CD4-positive, alpha-beta memory T cell (primary cell): ENCODE results near the gene SBF1. TPM values are rescaled to one million over a fixed set of nuclear protein-coding genes. Genes with fewer than 3 reads are reported as not detected.

Experiments used
- CTCF ChIA-PET: fragments of 350-600 bp; sonication (Branson Sonifier 250); formaldehyde crosslinking; loops from one replicate; lab custom pipeline; 2021; ENCODE audit warnings: inconsistent platforms; ENCODE audit not compliant: partially characterized antibody; lab: Charles Lee
- POLR2A ChIA-PET: fragments of 350-600 bp; sonication (Branson Sonifier 250); formaldehyde crosslinking; loops from one replicate; lab custom pipeline; 2021; ENCODE audit not compliant: partially characterized antibody; lab: Charles Lee
- DNase-seq, 5 donors: peaks; one replicate each; pipeline versions ENCODE4 v3.0.0 to v3.0.0-alpha.2; 2020 to 2022; ENCODE audit warnings: mixed read lengths in 1 of 5
- H3K27ac ChIP-seq: one replicate; pipeline ENCODE4 v1.7.0; 2013; ENCODE audit warnings: low read depth, low read length
- H3K27me3 ChIP-seq: 2 replicates; pipeline ENCODE4 v1.7.0; 2013; ENCODE audit warnings: mild to moderate bottlenecking, low read length, moderate library complexity; ENCODE audit not compliant: insufficient read depth
- H3K36me3 ChIP-seq: 2 replicates; pipeline ENCODE4 v1.7.0; 2013; ENCODE audit warnings: mild to moderate bottlenecking, low read length, moderate library complexity; ENCODE audit not compliant: insufficient read depth
- H3K4me1 ChIP-seq: 2 replicates; pipeline ENCODE4 v1.7.0; 2013; ENCODE audit warnings: mild to moderate bottlenecking, low read length, moderate library complexity; ENCODE audit not compliant: insufficient read depth
- H3K4me3 ChIP-seq, 2 donors: one replicate each; pipeline ENCODE4 v1.7.0; 2013; ENCODE audit warnings: low read length in 2 of 2, mild to moderate bottlenecking in 1 of 2
- H3K9me3 ChIP-seq, 2 donors: one replicate each; pipeline ENCODE4 v1.7.0; 2013; ENCODE audit warnings: low read length in 2 of 2, control low read depth in 1 of 2; ENCODE audit not compliant: control insufficient read depth in 1 of 2
- H3K27ac Mint-ChIP-seq, 7 donors: one replicate each; pipeline ENCODE4 v1.8.0; 2020 to 2021; ENCODE audit warnings: mixed read lengths in 7 of 7, mild to moderate bottlenecking in 6 of 7, inconsistent platforms in 3 of 7, moderate library complexity in 3 of 7
- H3K27me3 Mint-ChIP-seq, 2 donors: one replicate each; pipeline ENCODE4 v1.8.0; 2020 to 2021; ENCODE audit warnings: mixed read lengths in 2 of 2
- H3K36me3 Mint-ChIP-seq, 2 donors: one replicate each; pipeline ENCODE4 v1.8.0; 2020 to 2021; ENCODE audit warnings: mixed read lengths in 2 of 2, inconsistent platforms in 1 of 2, mild to moderate bottlenecking in 1 of 2
- H3K4me1 Mint-ChIP-seq, 4 donors: one replicate each; pipeline ENCODE4 v1.8.0; 2020 to 2021; ENCODE audit warnings: mixed read lengths in 4 of 4, mild to moderate bottlenecking in 1 of 4
- H3K4me3 Mint-ChIP-seq, 8 donors: one replicate each; pipeline ENCODE4 v1.8.0; 2020 to 2021; ENCODE audit warnings: mixed read lengths in 8 of 8, mild to moderate bottlenecking in 7 of 8, moderate library complexity in 6 of 8, inconsistent platforms in 3 of 8
- H3K9me3 Mint-ChIP-seq, 8 donors: one replicate each; pipeline ENCODE4 v1.8.0; 2020 to 2021; ENCODE audit warnings: mixed read lengths in 8 of 8, mild to moderate bottlenecking in 5 of 8, inconsistent platforms in 3 of 8, moderate library complexity in 1 of 8
- intact Hi-C: fragments of 100-400 bp; cut with micrococcal nuclease; formaldehyde crosslinking; loops from one replicate; pipeline ENCODE4 v1.15.1; 2023
- polyA plus RNA-seq, 2 donors: library from polyadenylated mRNA; unstranded; fragments of 300-500 nt; fragmentation: Illumina TruSeq; gene quantifications; one replicate each; pipeline ENCODE4 v1.2.3, GENCODE V29; 2021
- total RNA-seq, 2 experiments: library from RNA; stranded (reverse); gene quantifications; one replicate each; pipeline ENCODE4 v1.2.3, GENCODE V29; 2021

The SBF1 gene
- total and polyA plus RNA-seq, 4 experiments from 2014 or later: 13.2 to 221 (median 130) TPM

GRCh38 chr22:50432131-50432876 lies 42.5 kb downstream of the SBF1 start:
- POLR2A ChIA-PET: no interaction called here
- no peak for DNase-seq
- intact Hi-C loops: no loop called here

GRCh38 chr22:50425179-50425916 lies 49.5 kb downstream of the SBF1 start:
- ChIA-PET POLR2A (no interaction called here), CTCF (interaction anchor here (0.7 to 3.2 kb wide), 2 partner anchors 72 to 423 kb away, joined by 3 to 11 read pairs; no protein-coding TSS in a partner anchor)
- H3K27ac ChIP-seq: no peak overlapping the region
- intact Hi-C loops: no loop called here
- no peaks in the 10 kb centered on the region for H3K9me3 ChIP-seq
- no peak overlapping the region for H3K4me3 ChIP-seq
- peaks cover 37 to 56% of the 10 kb centered on the region in 2 donors for H3K36me3 Mint-ChIP-seq
- peak overlapping the region in 1 of 8 donors; percentile 39 for H3K4me3 Mint-ChIP-seq
- no peaks in the 10 kb centered on the region for H3K27me3 ChIP-seq
- H3K36me3 ChIP-seq: peaks cover 43% of the 10 kb centered on the region
- no peaks in the 10 kb centered on the region for H3K4me1 ChIP-seq
- no peaks in the 10 kb centered on the region for H3K27me3 Mint-ChIP-seq
- H3K9me3 Mint-ChIP-seq: peaks cover 0 to 2% (median 0%) of the 10 kb centered on the region in 8 donors
- peaks cover 0 to 5% (median 1%) of the 10 kb centered on the region in 4 donors for H3K4me1 Mint-ChIP-seq
- peak overlapping the region in 1 of 7 donors; percentile 5 for H3K27ac Mint-ChIP-seq
- no peak for DNase-seq

More at GRCh38 chr22:50432131-50432876, 42.5 kb downstream of the SBF1 start:
- Histone ChIP-seq H3K36me3 (peaks cover 36% of the 10 kb centered on the region), H3K4me1 (no peaks in the 10 kb centered on the region), H3K9me3 (no peaks in the 10 kb centered on the region), H3K4me3 (no peak overlapping the region), H3K27me3 (no peaks in the 10 kb centered on the region), H3K27ac (no peak overlapping the region)
- peak overlapping the region in 1 of 7 donors; percentile 84 for H3K27ac Mint-ChIP-seq
- H3K27me3 Mint-ChIP-seq: no peaks in the 10 kb centered on the region
- no peak overlapping the region for H3K4me3 Mint-ChIP-seq
- peaks cover 30 to 42% of the 10 kb centered on the region in 2 donors for H3K36me3 Mint-ChIP-seq
- CTCF ChIA-PET: no interaction called here
- H3K4me1 Mint-ChIP-seq: no peaks in the 10 kb centered on the region
- peaks cover 0 to 1% (median 0%) of the 10 kb centered on the region in 8 donors for H3K9me3 Mint-ChIP-seq

- H3K4me3 ChIP-seq: no peak overlapping the region
- H3K27me3 ChIP-seq: no peaks in the 10 kb centered on the region
- ChIA-PET POLR2A (no interaction called here), CTCF (no interaction called here)
- intact Hi-C loops: no loop called here
- no peaks in the 10 kb centered on the region for H3K4me1 ChIP-seq
- no peaks in the 10 kb centered on the region for H3K27me3 Mint-ChIP-seq
- H3K4me3 Mint-ChIP-seq: no peak overlapping the region
- H3K36me3 Mint-ChIP-seq: peaks cover 38 to 58% of the 10 kb centered on the region in 2 donors
- DNase-seq: no peak
- H3K4me1 Mint-ChIP-seq: peaks cover 0 to 5% (median 1%) of the 10 kb centered on the region in 4 donors
- H3K9me3 Mint-ChIP-seq: peaks cover 0 to 2% (median 0%) of the 10 kb centered on the region in 8 donors
- H3K27ac Mint-ChIP-seq: no peak overlapping the region
- H3K27ac ChIP-seq: no peak overlapping the region
- H3K36me3 ChIP-seq: peaks cover 46% of the 10 kb centered on the region
- H3K9me3 ChIP-seq: no peaks in the 10 kb centered on the region
Measured at GRCh38 chr22:50423956-50424355, 50.9 kb downstream of the SBF1 start.

GRCh38 chr22:50422961-50423815 lies 51.6 kb downstream of the SBF1 start:
- Histone ChIP-seq H3K9me3 (no peaks in the 10 kb centered on the region), H3K27me3 (no peaks in the 10 kb centered on the region), H3K4me1 (no peaks in the 10 kb centered on the region), H3K36me3 (peaks cover 51% of the 10 kb centered on the region), H3K27ac (no peak overlapping the region), H3K4me3 (no peak overlapping the region)
- intact Hi-C loops: no loop called here
- no peak for DNase-seq
- H3K4me3 Mint-ChIP-seq: no peak overlapping the region
- ChIA-PET POLR2A (no interaction called here), CTCF (no interaction called here)
- H3K9me3 Mint-ChIP-seq: peaks cover 0 to 2% (median 0%) of the 10 kb centered on the region in 8 donors
- H3K27me3 Mint-ChIP-seq: no peaks in the 10 kb centered on the region
- H3K27ac Mint-ChIP-seq: no peak overlapping the region
- H3K4me1 Mint-ChIP-seq: peaks cover 0 to 5% (median 1%) of the 10 kb centered on the region in 4 donors
- peaks cover 37 to 58% of the 10 kb centered on the region in 2 donors for H3K36me3 Mint-ChIP-seq

GRCh38 chr22:50422046-50422445 lies 52.8 kb downstream of the SBF1 start:
- no peak overlapping the region for H3K4me3 Mint-ChIP-seq
- H3K36me3 Mint-ChIP-seq: peaks cover 37 to 62% of the 10 kb centered on the region in 2 donors
- H3K27me3 Mint-ChIP-seq: no peaks in the 10 kb centered on the region
- H3K36me3 ChIP-seq: peaks cover 60% of the 10 kb centered on the region
- H3K4me1 Mint-ChIP-seq: peaks cover 0 to 5% (median under 1%) of the 10 kb centered on the region in 4 donors
- no peaks in the 10 kb centered on the region for H3K4me1 ChIP-seq
- ChIA-PET POLR2A (no interaction called here), CTCF (no interaction called here)
- H3K9me3 ChIP-seq: no peaks in the 10 kb centered on the region
- H3K27ac ChIP-seq: no peak overlapping the region
- DNase-seq: no peak
- no peaks in the 10 kb centered on the region for H3K27me3 ChIP-seq
- intact Hi-C loops: no loop called here
- no peak overlapping the region for H3K27ac Mint-ChIP-seq
- peaks cover 0 to 2% (median 0%) of the 10 kb centered on the region in 8 donors for H3K9me3 Mint-ChIP-seq
- no peak overlapping the region for H3K4me3 ChIP-seq

GRCh38 chr22:50420581-50420980 lies 54.3 kb downstream of the SBF1 start:
- CTCF ChIA-PET: interaction anchor here (1.2 kb wide), 1 partner anchor 78 kb away, joined by 3 read pairs; no protein-coding TSS in a partner anchor
- Mint-ChIP-seq H3K27me3 (no peaks in the 10 kb centered on the region), H3K36me3 (peaks cover 35 to 67% of the 10 kb centered on the region in 2 donors), H3K4me3 (no peak overlapping the region), H3K4me1 (peaks cover 0 to 5% (median 0%) of the 10 kb centered on the region in 4 donors), H3K9me3 (peaks cover 0 to 2% (median 0%) of the 10 kb centered on the region in 8 donors), H3K27ac (no peak overlapping the region)
- Histone ChIP-seq H3K27me3 (no peaks in the 10 kb centered on the region), H3K9me3 (no peaks in the 10 kb centered on the region), H3K27ac (no peak overlapping the region), H3K4me1 (no peaks in the 10 kb centered on the region), H3K36me3 (peaks cover 74% of the 10 kb centered on the region), H3K4me3 (no peak overlapping the region)
- DNase-seq: no peak
- POLR2A ChIA-PET: no interaction called here
- intact Hi-C loops: no loop called here
